ENCODE results near the gene C16orf96. TPM values are rescaled to one million over a fixed set of nuclear protein-coding genes. Genes with fewer than 3 reads are reported as not detected.

The C16orf96 gene
- total RNA-seq, 2 experiments from 2014 or later, result 0.16 to 0.32 TPM

- ChIA-PET CTCF (interaction anchor here (0.8 to 2.9 kb wide), 6 partner anchors 9 to 110 kb away, joined by 3 to 23 read pairs (median 6); partner anchors contain the start of genes CDIP1, MGRN1 and NUDT16L1), POLR2A (interaction anchor here (1.0 to 2.5 kb wide), 8 partner anchors 9 to 290 kb away, joined by 3 to 16 read pairs (median 4); partner anchors contain the start of gene MGRN1)
- DNase-seq, result peak; percentile 100
- Mint-ChIP-seq H3K27me3 (no peaks in the 10 kb centered on the region), H3K4me1 (ENCODE audit: low read depth) (peaks cover 34% of the 10 kb centered on the region), H3K27ac (peak overlapping the region; percentile 99), H3K4me3 (peak overlapping the region; percentile 96), H3K9me3 (no peaks in the 10 kb centered on the region), H3K36me3 (ENCODE audit: low read depth) (no peaks in the 10 kb centered on the region)
- intact Hi-C loops (cut with micrococcal nuclease), result no loop called here
- TF ChIP-seq CTCF (IDR thresholded peaks at IDR 0.05), result peak; percentile 40
- peak; percentile 88 for ATAC-seq
Observed at GRCh38 chr16:4616047-4616811, 60.1 kb downstream of the C16orf96 start.

- intact Hi-C loops (cut with micrococcal nuclease), result no loop called here
- ChIA-PET CTCF (interaction anchor here (1.1 to 2.9 kb wide), 3 partner anchors 7 to 113 kb away, joined by 3 to 23 read pairs (median 8); partner anchors contain the start of gene MGRN1), POLR2A (interaction anchor here (0.7 kb wide), 1 partner anchor 341 kb away, joined by 3 read pairs; no protein-coding TSS in a partner anchor)
- peak overlapping the region; percentile 96 for H3K4me3 Mint-ChIP-seq
- no peak for TF ChIP-seq CTCF (IDR thresholded peaks at IDR 0.05)
- no peak overlapping the region for H3K27ac Mint-ChIP-seq
- ATAC-seq, result no peak
- H3K27me3 Mint-ChIP-seq, result no peaks in the 10 kb centered on the region
- no peaks in the 10 kb centered on the region for H3K9me3 Mint-ChIP-seq
- DNase-seq, result no peak
- no peaks in the 10 kb centered on the region for H3K36me3 Mint-ChIP-seq (ENCODE audit: low read depth)
- H3K4me1 Mint-ChIP-seq (ENCODE audit: low read depth), result peaks cover 30% of the 10 kb centered on the region
Observed at GRCh38 chr16:4617880-4618279, 61.7 kb downstream of the C16orf96 start.

GRCh38 chr16:4618645-4619418, 62.7 kb downstream of the C16orf96 start:
- H3K9me3 Mint-ChIP-seq, result no peaks in the 10 kb centered on the region
- peak overlapping the region; percentile 30 for H3K27ac Mint-ChIP-seq
- DNase-seq (no peak), ATAC-seq (no peak)
- H3K4me3 Mint-ChIP-seq, result no peak overlapping the region
- intact Hi-C loops (cut with micrococcal nuclease), result no loop called here
- ChIA-PET POLR2A (interaction anchor here (0.7 kb wide), 1 partner anchor 342 kb away, joined by 3 read pairs; no protein-coding TSS in a partner anchor), CTCF (interaction anchor here (2.9 kb wide), 1 partner anchor 32 kb away, joined by 8 read pairs; no protein-coding TSS in a partner anchor)
- no peaks in the 10 kb centered on the region for H3K36me3 Mint-ChIP-seq (ENCODE audit: low read depth)
- H3K4me1 Mint-ChIP-seq (ENCODE audit: low read depth), result peaks cover 29% of the 10 kb centered on the region
- no peak for TF ChIP-seq CTCF (IDR thresholded peaks at IDR 0.05)
- no peaks in the 10 kb centered on the region for H3K27me3 Mint-ChIP-seq

GRCh38 chr16:4623593-4623992, 67.5 kb downstream of the C16orf96 start:
- Mint-ChIP-seq H3K4me1 (ENCODE audit: low read depth) (peaks cover 40% of the 10 kb centered on the region), H3K27ac (peak overlapping the region; percentile 97), H3K9me3 (no peaks in the 10 kb centered on the region), H3K36me3 (ENCODE audit: low read depth) (peaks cover 16% of the 10 kb centered on the region), H3K27me3 (no peaks in the 10 kb centered on the region), H3K4me3 (peak overlapping the region; percentile 99)
- ChIA-PET CTCF (interaction anchor here (1.0 to 3.4 kb wide), 26 partner anchors 7 to 208 kb away, joined by 3 to 23 read pairs (median 4); partner anchors contain the start of genes ANKS3, CORO7 and DNAAF8), POLR2A (interaction anchor here (0.6 to 2.1 kb wide), 6 partner anchors 22 to 130 kb away, joined by 3 to 6 read pairs (median 4); no protein-coding TSS in a partner anchor)
- intact Hi-C loops (cut with micrococcal nuclease), result no loop called here
- no peak for TF ChIP-seq CTCF (IDR thresholded peaks at IDR 0.05)
- DNase-seq, result no peak
- no peak for ATAC-seq
